ENCODE data around the gene LIN28A.
A peak's percentile ranks its signal among the peaks of the same experiment; 100 is the strongest.

The LIN28A gene

DNA sequence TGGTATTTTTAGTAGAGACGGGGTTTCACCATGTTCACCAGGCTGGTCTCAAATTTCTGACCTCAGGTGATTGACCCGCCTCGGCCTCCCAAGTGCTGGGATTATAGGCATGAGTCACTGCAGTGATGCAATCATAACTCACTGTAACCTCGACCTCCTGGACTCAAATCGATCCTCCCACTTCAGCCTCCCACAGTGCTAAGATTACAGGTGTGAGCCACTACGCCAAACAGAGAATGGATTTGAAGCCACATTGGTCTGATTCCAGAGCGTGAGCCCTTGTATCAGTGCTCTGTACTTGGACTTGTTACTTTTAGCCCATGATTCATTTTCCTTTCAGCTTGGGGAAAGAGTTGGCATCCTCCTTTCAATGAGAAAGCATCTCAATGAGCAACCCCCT is 23.2 kb upstream of the LIN28A start:
- DNase-seq (ENCODE audit: low spot score): no peak

DNA sequence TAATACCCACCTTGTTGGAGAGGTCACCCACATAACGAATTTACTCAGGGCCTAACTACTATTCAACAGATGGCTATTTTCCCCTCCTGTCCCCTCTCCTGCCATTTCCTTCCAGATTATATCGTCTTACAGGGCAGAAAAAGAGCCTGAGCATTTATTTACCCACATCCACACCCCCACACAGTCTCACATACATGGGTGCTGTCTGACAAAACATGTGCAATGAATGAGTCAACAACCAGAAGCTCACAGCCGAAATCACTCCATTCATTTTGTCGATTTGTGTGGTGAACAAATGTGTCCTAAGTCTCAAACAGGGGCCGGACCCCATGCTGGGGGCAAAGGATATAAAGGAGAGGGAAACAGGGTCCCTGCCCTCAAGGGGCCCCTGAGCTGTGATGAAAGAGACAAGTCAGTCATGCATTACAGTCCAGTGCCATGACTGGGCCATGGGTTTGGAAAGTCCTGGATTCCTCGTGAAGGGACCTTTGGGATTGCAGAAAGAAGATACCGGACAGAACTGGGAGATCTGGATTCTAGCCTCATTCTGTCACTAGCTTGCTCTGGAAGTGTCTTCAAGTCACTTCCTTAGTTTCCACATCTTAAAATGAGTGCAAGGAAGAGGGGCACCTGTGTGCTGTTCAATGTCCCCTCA is 21.7 kb upstream of the LIN28A start:
- DNase-seq (ENCODE audit: low spot score): no peak

DNA sequence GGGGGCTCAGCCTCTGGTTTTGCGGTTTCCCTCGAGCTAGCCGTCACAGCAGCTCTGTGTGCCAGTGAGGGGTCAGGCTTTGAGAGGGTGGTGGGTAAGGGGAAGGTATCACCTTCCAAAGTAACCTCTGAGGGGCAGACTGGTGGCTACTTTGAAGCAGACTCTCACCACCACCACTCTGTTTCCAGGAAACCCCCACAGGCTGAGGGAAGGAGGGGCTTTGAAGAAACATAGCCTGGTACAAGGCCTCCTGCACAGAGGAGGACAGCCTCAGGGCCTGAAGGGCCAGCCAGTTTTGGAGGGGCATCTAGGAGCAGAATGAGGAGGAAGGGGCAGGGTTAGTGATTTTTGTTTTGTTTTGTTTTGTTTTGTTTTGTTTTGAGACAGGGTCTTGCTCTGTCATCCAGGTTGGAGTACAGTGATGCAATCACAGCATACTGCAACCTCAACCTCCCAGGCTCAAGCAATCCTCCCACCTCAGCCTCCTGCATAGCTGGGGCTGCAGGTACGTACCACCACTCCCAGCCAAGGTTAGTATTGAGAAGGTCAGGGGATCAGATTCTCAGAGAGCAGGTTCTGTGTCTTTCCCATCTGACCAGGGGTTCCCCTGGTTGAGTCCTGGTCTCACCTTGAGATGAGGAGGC is 20.9 kb upstream of the LIN28A start:
- DNase-seq (ENCODE audit: low spot score): no peak

DNA sequence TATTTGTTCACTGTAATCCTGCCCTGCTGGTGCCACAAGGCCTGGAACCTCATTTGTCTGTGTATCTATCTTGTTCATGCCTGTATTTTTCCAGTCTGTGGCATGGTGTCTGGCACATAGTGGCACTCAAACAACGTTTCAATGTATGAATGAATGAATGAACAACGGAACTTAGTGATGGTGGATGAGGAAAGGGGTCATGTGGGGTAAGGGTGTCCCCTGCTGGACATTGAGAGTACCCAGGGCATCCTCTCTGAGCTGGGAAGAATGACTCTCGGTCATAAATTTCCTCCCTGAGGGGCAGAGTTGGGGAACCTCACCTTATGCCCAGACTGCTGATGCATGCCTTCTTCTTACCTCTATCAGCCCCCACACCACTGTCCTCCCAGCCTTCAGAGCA is 19.2 kb upstream of the LIN28A start:
- DNase-seq (ENCODE audit: low spot score): peak; percentile 63

DNA sequence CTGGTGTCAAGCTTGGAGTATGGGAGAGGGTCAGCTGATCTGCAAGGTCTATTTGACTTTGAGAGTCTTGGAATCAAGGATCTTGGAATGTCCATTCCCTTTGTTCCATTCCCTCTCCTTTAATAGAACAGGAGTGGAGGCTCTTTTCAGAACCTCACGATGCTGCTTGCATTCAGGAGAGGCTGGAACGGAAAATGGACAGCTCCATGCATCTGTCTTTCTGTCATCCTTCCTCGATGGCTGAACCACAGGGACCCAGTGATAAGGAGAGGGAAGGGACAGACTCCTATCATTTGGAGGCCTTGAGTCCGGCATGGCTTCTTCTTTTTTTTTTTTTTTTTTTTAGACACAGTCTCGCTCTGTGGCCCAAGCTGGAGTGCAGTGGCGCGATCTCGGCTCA is 14.9 kb upstream of the LIN28A start:
- DNase-seq (ENCODE audit: low spot score): no peak

DNA sequence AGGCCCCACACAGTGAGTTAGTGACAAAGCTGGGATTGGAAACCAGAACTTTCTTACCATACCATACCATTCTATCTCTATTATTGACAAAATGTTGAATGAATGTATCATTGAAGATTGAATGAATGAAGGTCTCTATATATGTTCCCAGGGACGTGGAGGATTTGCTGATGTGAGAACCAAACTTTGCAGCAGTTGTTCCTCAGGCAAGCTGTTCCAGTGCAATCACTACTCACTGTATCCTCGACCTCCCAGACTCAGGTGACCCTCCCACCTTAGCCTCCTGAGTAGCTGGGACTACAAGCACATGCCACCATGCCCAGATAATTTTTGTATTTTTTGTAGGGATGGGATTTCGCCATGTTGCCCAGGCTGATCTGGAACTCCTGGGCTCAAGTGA is 11.6 kb upstream of the LIN28A start:
- DNase-seq (ENCODE audit: low spot score): no peak

DNA sequence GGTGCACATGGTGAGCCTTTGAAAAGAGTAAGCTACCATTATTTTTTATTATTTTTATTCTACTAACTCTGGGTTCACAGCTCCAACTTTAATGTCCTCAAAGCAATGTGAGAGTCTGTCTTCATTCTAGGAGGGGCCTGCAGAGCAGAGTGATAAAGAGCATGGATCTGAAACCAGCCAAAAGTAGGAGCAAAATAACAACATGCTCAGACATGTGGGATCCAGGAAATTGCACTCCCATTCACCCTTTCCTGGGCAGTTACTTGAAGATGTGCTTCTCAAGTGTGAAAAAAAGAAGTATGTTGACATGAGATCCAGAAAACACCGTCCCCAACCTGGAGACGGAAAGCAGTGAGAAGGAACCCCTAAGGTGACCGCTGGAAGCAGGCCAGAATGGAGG is 8.7 kb upstream of the LIN28A start:
- no peak for DNase-seq (ENCODE audit: low spot score)

DNA sequence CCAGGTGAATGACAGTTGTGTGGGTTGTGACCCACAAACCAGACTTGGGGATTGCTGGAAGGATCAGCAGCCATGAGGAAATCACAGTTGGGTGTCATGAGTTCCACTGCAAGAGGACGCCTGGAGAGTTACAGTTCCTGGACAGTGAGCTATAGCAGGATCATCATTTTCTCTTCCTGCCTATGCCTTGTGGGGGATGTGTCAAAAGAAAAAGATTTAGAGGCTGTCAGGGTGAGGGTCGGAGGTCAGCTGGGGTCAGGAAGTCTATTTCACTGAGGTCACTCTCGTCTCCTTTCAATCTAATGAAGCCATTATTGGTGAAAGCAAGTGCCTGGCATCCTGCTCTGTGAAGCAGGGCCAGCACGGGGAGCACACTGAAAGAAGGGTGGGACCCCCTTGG is 7.0 kb upstream of the LIN28A start:
- no peak for DNase-seq (ENCODE audit: low spot score)

DNA sequence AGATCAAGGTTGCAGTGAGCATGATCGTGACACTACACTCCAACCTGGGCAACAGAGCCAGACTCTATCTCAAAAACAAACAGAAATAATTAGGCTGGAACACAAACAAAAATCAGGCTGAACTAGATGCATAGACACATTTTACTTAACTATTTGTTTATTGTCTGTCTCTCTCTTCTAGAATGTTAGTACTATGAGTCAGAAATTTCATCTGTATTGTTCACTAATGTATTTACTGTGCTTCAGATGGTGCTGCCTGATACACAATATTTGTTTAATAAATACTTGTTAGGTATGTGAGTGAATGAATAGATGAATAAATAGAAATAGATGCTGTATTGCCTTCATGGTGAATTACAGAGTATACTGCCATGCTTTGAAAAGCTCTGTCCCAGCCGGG is 6.0 kb upstream of the LIN28A start:
- no peak for DNase-seq (ENCODE audit: low spot score)

DNA sequence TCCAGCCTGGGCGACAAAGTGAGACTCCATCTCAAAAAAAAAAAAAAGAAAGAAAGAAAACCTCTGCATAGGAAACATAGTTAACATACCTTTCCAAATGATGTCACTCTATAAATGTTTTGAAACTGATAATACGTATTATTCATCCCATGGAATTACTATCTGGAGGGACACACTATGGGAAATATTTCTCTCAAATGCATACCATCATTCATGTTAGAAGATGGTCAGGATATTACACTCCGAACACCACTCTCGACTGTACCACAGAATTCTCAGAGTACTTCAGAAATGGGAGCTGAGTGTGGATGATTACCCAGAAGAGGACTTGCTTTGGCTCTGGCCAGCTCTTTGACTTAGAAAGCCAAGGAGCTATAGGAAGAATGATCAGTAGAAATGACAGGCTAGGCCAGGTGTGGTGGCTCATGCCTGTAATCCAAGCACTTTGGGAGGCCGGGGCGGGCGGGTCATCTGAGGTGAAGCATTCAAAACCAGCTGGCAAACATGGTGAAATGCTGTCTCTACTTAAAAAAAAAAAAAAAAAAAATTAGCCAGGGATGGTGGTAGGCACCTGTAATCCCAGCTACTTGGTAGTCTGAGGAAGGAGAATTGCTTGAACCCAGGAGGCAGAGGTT is 5.2 kb upstream of the LIN28A start:
- no peak for DNase-seq (ENCODE audit: low spot score)

DNA sequence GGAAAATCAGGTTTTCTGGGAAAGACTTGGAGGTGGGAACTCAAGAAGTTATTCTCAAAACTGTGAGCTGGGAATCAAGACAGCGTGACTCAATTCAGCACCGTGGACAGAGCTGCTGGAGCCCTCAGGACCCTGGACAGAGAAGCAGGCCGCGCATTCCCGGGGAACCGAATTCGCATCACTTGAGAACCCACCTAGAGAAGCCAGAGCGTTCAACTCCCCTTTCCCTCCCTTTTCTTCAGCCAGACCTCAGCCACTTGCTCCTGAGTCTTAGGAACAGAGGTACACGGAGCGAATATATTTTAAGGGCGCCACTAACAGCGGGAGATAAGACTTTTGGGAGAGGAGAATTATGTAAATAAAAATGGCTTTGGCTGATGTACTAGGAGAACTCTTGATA is 2.0 kb upstream of the LIN28A start:
- peak; percentile 83 for DNase-seq (ENCODE audit: low spot score)

DNA sequence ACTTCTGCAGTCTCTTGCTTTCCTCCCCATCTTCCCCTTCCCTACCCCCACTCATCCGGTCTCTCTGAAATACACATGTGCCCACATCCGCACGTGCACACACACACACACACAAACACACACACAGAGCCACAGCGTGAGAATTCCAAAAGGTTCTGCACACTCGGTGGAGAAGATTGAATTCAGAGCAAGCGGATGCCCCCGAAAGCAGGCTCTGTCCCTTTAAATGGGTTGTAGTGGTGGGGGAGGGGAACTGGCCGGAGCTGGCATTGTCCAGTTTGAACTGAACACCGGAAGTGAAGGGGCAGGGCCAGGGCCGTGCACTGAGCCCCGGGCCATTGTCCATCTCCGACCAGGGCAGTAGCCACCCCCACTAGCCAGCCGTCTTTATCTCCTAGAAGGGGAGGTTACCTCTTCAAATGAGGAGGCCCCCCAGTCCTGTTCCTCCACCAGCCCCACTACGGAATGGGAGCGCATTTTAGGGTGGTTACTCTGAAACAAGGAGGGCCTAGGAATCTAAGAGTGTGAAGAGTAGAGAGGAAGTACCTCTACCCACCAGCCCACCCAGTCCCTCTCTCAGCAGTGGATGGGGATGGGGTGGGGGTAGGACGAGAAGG is 1.3 kb upstream of the LIN28A start:
- no peak for DNase-seq (ENCODE audit: low spot score)

DNA sequence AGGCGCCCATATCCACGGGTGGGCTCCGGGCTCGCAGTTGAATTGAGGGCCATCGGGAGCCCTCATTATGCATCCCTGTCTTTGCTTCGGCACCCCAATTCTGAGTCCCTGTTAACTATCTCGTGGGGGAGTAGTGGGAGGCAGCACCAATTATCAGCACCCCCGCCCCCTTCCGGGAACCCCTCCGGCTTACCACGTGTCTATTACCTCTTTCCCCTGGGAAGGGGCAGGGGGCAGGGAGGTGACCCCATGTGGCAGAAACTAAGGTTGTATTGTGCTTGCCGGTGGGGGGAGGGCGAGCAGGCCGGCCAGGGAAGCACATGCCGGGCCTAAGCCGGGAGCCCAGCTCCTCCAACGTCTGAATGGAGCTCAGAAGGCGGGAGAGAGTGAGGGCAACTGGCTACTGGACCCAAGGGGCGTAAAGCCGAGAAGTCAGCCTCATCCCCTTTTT is 1.0 kb downstream of the LIN28A start:
- DNase-seq (ENCODE audit: low spot score): no peak

DNA sequence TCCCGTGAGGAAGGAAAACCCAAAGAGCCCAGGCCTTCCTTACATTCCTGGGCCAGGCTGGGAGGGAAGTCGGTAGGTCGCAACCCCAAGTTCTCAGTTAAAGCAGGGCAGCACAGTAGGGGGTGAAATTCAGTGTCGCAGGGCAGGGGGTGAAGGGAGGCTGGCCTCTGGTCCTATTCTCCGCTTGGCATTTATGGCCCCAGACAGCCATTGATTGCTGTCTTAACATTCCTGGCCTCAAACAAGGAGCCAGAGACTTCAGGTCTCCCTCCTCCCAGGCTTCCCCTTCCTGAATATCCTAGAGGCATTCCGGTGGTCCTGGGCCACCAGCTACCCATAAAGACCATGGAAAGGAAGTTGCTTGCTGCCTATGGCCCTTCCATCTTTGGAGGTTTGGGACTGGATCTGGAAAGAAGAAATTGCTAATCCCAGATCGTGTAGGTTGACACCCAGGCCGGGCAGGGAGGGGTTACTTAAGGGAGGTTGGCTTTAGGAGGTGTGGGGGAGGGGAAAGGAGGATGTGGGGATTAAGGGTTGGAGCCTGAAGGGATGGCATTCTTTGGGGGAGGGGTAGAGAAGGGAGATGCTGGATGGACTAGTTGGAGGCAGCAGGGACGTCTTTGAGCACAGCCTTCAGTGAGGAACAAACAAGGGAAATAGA is 1.7 kb downstream of the LIN28A start:
- no peak for DNase-seq (ENCODE audit: low spot score)

DNA sequence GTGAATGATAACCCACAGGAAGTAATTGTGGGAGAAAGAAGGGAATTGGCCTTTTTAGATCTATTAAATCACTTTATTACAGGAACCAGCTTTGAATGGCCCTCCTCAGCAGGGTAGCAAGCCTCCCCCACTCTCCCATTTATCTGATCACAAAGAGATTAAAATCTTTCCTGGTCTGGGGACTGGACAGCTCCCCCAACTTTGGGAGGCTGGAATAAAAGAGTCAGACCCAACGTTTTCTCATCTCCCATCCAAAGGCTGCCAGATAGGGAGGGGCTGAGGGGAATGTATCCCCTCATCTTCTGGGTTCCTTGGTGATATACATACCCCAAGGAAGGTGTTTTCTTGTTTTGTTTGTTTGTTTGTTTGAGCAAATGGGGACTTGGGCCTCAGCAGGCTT is 2.4 kb downstream of the LIN28A start:
- DNase-seq (ENCODE audit: low spot score): no peak

DNA sequence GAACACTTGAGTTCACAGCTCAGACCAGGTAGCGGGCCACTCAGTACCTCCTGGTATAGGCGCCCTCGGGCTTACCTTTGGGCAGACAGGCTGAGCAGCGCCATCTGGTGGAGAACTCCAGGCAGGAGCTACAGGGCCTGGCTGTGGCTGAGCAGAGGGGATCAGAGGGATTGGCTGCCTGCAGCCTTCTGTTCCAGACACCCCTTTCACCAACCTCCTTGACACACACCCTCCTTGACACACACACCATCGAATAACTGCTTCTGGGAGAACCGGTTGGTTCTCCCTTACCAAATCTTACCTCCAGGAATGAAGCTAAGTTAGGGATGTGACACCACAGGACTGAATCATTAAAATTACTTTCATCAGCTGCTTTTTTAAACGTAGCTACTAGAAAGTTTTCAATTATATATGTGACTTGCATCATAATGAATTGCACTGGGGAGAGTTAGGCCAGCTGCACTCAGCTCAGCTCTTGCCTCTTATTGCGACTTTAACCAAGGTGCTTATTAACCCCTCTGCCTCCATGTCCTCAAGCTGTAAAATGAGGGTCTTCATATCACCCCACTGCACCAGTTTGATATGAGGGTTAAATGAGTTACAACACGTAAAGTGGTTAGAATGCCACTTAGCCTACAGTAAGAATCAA is 6.6 kb downstream of the LIN28A start:
- peak; percentile 86 for DNase-seq (ENCODE audit: low spot score)

DNA sequence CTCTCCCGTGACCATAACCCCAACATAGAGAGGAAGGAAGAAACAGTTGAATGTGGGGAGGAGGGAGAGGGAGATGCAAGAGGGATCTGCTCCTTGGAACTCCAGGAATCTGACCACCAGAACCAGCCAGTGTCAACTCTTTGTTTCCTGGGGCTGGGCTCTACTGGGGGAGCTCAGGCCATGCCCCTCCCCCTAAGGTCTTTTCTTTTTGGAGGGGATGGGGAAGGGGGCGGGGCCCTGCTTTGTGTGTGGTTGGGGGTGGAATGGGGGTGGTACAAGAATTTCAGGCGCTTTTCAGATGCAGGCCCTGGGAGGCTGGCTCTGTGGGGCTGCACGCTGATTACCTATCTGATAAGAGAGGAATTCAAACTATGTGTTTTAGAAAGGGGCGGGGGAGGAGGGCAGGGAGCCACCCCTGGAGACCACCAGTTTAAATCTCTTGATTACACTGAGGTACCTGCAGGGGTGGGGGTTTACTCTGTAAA is 8.3 kb downstream of the LIN28A start:
- DNase-seq (ENCODE audit: low spot score): no peak

DNA sequence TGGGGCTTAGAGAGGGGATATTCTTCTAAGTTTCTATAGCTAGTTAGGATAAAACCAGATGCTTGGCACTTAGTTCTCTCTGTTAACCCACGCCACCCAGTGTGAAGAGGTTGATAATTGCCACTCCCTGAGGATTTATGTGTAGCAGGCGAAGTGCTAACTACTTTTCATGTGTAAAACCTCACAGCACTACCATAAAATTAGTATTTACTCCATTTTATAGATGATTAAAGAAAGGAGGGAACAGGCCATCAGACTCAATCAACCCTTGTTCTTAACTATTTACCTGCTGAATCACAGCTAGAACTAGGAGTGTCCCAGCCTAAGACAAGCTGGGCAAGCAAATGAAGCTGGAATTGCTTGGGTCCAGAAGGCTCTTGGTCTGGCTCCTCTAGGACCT is 8.9 kb downstream of the LIN28A start:
- no peak for DNase-seq (ENCODE audit: low spot score)

DNA sequence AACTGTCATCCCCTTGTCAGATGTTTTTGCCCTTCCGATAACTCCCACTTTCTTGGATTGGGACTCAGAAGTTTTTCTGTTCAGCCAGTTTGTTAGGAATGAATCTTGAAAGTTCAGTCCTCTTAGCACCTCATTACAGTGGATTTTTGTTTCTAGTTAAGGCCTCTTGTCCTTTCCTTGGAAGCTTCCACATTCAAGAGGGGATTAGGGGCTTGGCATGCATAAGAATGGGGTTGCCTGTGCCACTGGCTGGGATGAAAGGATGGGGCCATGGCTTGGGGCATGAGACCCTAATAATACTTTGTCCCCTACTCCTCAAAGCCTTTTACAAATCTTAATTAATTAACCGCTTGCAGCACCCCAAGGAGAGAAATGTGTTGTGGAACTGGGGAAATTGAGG is 19.1 kb downstream of the LIN28A start:
- DNase-seq (ENCODE audit: low spot score): no peak

DNA sequence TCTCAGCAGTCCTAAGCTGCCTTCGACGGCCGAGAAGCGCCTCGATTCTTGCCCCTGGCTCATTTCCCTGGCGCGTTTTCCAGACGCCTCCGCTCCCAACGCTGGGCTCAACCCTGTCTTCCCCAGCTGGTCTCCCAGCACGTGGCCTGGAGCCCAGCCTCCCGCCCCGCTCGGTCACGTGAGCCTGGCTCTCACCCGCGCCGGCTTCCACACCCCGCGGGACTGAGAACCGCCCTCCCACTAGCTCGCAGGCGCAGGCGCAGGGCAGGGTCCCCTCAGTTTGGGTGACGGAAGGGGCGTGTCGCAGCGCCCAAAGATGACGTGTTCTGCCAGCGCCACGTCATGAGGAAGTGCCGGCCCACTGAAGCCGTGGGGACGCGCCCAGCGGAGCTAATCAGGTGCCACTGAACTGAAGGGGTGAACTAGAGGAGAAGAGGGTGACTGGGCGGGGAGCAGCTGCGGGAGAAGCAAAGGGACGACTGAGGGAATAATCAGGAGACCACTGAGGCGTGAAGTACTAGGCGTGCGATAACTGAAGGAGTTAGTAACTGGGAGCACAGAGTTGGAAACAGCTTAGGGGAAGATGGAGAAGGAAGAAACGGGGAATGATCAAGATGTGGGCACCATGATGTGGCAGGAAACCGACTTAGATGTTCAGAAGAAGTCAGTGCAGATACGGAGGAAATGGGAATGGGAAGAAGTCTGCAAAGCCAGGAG is 21.5 kb downstream of the LIN28A start, which contains the start of gene DHDDS:
Gene DHDDS, plus strand, starts transcription at position 343 of the 717 bp plus-strand sequence. CDS start 625 bp downstream, outside the sequence.
- peak; percentile 98 for DNase-seq (ENCODE audit: low spot score)

DNA sequence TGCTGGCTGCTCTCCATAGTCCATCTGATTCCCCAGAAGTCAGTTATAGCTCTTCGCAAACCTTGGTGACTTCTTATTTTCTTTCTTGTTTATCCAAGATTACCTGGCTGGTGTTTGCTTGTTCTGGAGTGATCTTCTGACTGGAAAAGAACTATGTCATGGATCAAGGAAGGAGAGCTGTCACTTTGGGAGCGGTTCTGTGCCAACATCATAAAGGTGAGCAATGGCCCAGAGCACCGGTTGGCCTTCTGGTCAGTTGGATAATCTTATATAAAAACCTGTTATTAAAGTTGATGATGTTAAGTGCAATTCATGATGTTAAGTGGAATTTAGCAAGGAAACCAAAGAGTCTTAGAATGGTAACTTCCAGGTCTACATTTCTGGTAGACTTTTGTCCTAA is 22.2 kb downstream of the LIN28A start:
- no peak for DNase-seq (ENCODE audit: low spot score)
